ENCODE measurements around the gene CHD3.

CHD3 gene

DNA sequence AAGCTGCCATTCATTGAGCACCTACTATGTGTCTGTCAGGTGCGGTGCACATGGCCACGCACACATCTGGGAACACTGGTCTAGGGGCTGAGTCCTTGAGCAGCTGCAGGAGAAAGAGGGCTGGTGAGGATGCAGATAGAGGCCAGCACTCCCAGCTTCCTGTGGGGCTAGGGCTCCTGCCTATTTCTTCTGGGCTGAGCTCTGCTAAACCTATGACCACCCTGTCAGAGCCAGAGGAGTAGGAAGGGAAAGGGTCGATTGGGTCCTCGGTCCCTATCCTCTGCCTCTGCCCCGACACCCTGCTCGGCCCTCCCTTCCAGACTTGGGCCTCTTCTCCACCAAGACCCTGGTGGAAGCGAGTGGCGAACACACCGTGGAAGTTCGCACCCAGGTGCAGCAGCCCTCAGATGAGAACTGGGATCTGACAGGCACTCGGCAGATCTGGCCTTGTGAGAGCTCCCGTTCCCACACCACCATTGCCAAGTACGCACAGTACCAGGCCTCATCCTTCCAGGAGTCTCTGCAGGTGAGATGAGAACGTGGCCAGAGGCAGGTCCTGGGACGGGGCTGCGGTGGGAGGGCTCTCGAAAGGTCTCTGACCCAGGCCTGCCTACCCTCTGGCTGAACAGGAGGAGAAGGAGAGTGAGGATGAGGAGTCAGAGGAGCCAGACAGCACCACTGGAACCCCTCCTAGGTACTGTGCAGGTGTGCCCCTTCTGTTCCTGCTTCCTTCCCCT is 37.7 kb upstream of the CHD3 start:
- TF ChIP-seq CEBPB (IDR thresholded peaks at IDR 0.05), result no peak
- no peak for TF ChIP-seq TAF1 (IDR thresholded peaks at IDR 0.05; ENCODE audit: low read depth)
- no peak for TF ChIP-seq EGR1 (IDR thresholded peaks at IDR 0.05)
- no peak for TF ChIP-seq RAD21 (IDR thresholded peaks at IDR 0.05; ENCODE audit: low read depth)
- no peak for TF ChIP-seq TCF12 (IDR thresholded peaks at IDR 0.05; ENCODE audit: low read depth)
- TF ChIP-seq, protein P1, sequence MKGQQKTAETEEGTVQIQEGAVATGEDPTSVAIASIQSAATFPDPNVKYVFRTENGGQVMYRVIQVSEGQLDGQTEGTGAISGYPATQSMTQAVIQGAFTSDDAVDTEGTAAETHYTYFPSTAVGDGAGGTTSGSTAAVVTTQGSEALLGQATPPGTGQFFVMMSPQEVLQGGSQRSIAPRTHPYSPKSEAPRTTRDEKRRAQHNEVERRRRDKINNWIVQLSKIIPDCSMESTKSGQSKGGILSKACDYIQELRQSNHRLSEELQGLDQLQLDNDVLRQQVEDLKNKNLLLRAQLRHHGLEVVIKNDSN (IDR thresholded peaks at IDR 0.05), result no peak
- TF ChIP-seq, protein P2, sequence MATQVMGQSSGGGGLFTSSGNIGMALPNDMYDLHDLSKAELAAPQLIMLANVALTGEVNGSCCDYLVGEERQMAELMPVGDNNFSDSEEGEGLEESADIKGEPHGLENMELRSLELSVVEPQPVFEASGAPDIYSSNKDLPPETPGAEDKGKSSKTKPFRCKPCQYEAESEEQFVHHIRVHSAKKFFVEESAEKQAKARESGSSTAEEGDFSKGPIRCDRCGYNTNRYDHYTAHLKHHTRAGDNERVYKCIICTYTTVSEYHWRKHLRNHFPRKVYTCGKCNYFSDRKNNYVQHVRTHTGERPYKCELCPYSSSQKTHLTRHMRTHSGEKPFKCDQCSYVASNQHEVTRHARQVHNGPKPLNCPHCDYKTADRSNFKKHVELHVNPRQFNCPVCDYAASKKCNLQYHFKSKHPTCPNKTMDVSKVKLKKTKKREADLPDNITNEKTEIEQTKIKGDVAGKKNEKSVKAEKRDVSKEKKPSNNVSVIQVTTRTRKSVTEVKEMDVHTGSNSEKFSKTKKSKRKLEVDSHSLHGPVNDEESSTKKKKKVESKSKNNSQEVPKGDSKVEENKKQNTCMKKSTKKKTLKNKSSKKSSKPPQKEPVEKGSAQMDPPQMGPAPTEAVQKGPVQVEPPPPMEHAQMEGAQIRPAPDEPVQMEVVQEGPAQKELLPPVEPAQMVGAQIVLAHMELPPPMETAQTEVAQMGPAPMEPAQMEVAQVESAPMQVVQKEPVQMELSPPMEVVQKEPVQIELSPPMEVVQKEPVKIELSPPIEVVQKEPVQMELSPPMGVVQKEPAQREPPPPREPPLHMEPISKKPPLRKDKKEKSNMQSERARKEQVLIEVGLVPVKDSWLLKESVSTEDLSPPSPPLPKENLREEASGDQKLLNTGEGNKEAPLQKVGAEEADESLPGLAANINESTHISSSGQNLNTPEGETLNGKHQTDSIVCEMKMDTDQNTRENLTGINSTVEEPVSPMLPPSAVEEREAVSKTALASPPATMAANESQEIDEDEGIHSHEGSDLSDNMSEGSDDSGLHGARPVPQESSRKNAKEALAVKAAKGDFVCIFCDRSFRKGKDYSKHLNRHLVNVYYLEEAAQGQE (IDR thresholded peaks at IDR 0.05; ENCODE audit: low read depth), result no peak
- TF ChIP-seq YY1 (IDR thresholded peaks at IDR 0.05; ENCODE audit: low read depth), result no peak
- no peak for TF ChIP-seq FOXM1 (IDR thresholded peaks at IDR 0.05; ENCODE audit: borderline replicate concordance, low read depth)
- TF ChIP-seq TEAD4 (IDR thresholded peaks at IDR 0.05), result no peak
- TF ChIP-seq NFIC (IDR thresholded peaks at IDR 0.05), result no peak

DNA sequence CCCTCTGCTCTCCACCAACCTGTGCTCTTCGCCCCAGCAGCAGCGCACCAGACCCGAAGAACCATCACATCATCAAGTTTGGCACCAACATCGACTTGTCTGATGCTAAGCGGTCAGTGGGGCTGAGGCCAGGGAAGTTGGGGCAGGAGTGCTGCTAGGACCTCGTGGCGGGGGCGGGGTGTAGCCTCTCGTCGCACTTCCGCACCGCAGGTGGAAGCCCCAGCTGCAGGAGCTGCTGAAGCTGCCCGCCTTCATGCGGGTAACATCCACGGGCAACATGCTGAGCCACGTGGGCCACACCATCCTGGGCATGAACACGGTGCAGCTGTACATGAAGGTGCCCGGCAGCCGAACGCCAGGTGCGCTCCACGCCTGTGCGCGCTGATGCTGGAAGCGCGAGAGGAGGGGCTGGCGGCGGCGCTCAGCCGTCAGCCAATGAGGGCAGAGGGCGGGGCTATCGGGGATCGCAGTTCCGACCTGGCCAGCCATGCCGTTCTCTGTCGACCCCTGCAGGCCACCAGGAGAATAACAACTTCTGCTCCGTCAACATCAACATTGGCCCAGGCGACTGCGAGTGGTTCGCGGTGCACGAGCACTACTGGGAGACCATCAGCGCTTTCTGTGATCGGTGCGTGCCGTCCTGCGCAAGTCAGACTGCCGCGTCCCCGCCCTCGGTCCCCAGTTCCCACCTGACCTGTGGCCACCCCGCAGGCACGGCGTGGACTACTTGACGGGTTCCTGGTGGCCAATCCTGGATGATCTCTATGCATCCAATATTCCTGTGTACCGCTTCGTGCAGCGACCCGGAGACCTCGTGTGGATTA is 36.9 kb upstream of the CHD3 start:
- TF ChIP-seq NFIC (IDR thresholded peaks at IDR 0.05) (no peak; the same call in 1 of the 2 replicates), ZBTB7A (IDR thresholded peaks at IDR 0.05; ENCODE audit: low read depth) (no peak), CREB1 (IDR thresholded peaks at IDR 0.05; ENCODE audit: low read depth) (no peak; the same call in 1 of the 2 replicates), EP300 (IDR thresholded peaks at IDR 0.05; ENCODE audit: borderline replicate concordance) (no peak), CEBPB (IDR thresholded peaks at IDR 0.05) (no peak), FOXM1 (IDR thresholded peaks at IDR 0.05; ENCODE audit: borderline replicate concordance, low read depth) (no peak), RAD21 (IDR thresholded peaks at IDR 0.05; ENCODE audit: low read depth) (peak; percentile 97), TEAD4 (IDR thresholded peaks at IDR 0.05) (no peak), YY1 (IDR thresholded peaks at IDR 0.05; ENCODE audit: low read depth) (peak; percentile 61; the same call in 1 of the 2 replicates), EGR1 (IDR thresholded peaks at IDR 0.05) (no peak), TAF1 (IDR thresholded peaks at IDR 0.05; ENCODE audit: low read depth) (0 out of 2 replicates have a peak, but pooled peaks have one; percentile 31), TCF12 (IDR thresholded peaks at IDR 0.05; ENCODE audit: low read depth) (peak; percentile 59)
- TF ChIP-seq, protein P2 (IDR thresholded peaks at IDR 0.05; ENCODE audit: low read depth), result no peak
- TF ChIP-seq, protein P1 (IDR thresholded peaks at IDR 0.05), result peak; percentile 51
- TF ChIP-seq, protein P3, sequence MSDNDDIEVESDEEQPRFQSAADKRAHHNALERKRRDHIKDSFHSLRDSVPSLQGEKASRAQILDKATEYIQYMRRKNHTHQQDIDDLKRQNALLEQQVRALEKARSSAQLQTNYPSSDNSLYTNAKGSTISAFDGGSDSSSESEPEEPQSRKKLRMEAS (IDR thresholded peaks at IDR 0.05), result peak; percentile 92

DNA sequence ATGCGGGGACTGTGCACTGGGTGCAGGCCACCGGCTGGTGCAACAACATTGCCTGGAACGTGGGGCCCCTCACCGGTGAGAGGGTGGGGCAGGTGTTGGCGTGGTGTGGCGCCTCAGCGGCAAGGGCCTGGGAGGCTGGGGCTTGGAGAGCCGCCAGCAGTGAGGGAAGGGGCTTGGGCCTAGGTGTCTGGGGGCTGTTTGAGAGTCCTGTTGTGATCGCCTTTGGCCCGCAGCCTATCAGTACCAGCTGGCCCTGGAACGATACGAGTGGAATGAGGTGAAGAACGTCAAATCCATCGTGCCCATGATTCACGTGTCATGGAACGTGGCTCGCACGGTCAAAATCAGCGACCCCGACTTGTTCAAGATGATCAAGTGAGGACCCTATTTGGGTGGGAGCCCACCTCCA is 36.3 kb upstream of the CHD3 start:
- TF ChIP-seq CEBPB (IDR thresholded peaks at IDR 0.05) (no peak), ZBTB7A (IDR thresholded peaks at IDR 0.05; ENCODE audit: low read depth) (no peak), CREB1 (IDR thresholded peaks at IDR 0.05; ENCODE audit: low read depth) (no peak), TCF12 (IDR thresholded peaks at IDR 0.05; ENCODE audit: low read depth) (no peak), TAF1 (IDR thresholded peaks at IDR 0.05; ENCODE audit: low read depth) (no peak), NFIC (IDR thresholded peaks at IDR 0.05) (no peak), EP300 (IDR thresholded peaks at IDR 0.05; ENCODE audit: borderline replicate concordance) (no peak), YY1 (IDR thresholded peaks at IDR 0.05; ENCODE audit: low read depth) (no peak), EGR1 (IDR thresholded peaks at IDR 0.05) (no peak), FOXM1 (IDR thresholded peaks at IDR 0.05; ENCODE audit: borderline replicate concordance, low read depth) (no peak), TEAD4 (IDR thresholded peaks at IDR 0.05) (no peak), RAD21 (IDR thresholded peaks at IDR 0.05; ENCODE audit: low read depth) (no peak)
- TF ChIP-seq, protein P1 (IDR thresholded peaks at IDR 0.05), result no peak
- TF ChIP-seq, protein P3 (IDR thresholded peaks at IDR 0.05), result no peak
- TF ChIP-seq, protein P2 (IDR thresholded peaks at IDR 0.05; ENCODE audit: low read depth), result no peak
